ENCODE measurements around the gene COASY.

The COASY gene

GRCh38 chr17:42531455-42532354 is 30.2 kb upstream of the COASY start:
- Histone ChIP-seq H3K27me3 (ENCODE audit: low read length) (no peaks in the 10 kb centered on the region), H3K9ac (ENCODE audit: low read length) (peak overlapping the region; percentile 58)

GRCh38 chr17:42535155-42536047 is 26.5 kb upstream of the COASY start:
- Histone ChIP-seq H2AFZ (ENCODE audit: low read depth, low read length, severe bottlenecking) (peak overlapping the region; percentile 58), H3K27ac (ENCODE audit: low read depth, low read length) (peak overlapping the region; percentile 64)
- TF ChIP-seq CTCF (IDR thresholded peaks at IDR 0.05; ENCODE audit: insufficient read depth, low read length, poor library complexity, severe bottlenecking), result no peak
- TF ChIP-seq EZH2phosphoT487 (conservative IDR thresholded peaks at IDR 0.05; ENCODE audit: low read length), result no peak

More at GRCh38 chr17:42531455-42532354, 30.2 kb upstream of the COASY start:
- H3K79me2 ChIP-seq (ENCODE audit: insufficient read depth, low read length), result no peaks in the 10 kb centered on the region
- no peaks in the 10 kb centered on the region for H3K9me2 ChIP-seq (replicated peaks; ENCODE audit: insufficient read depth, low read length)
- H3F3A ChIP-seq (ENCODE audit: insufficient read depth), result peaks cover 37% of the 10 kb centered on the region
- H3K36me3 ChIP-seq (ENCODE audit: low read length), result no peaks in the 10 kb centered on the region
- H2AFZ ChIP-seq (ENCODE audit: low read depth, low read length, severe bottlenecking), result peak overlapping the region; percentile 92
- no peaks in the 10 kb centered on the region for H4K20me1 ChIP-seq (ENCODE audit: low read depth, low read length)
- H3K27ac ChIP-seq (ENCODE audit: low read depth, low read length), result peak overlapping the region; percentile 82
- H3K9me3 ChIP-seq (ENCODE audit: insufficient read depth, low read length), result no peaks in the 10 kb centered on the region
- peak overlapping the region; percentile 63 for H3K4me3 ChIP-seq (ENCODE audit: insufficient read depth, low read length, poor library complexity, severe bottlenecking)
- H3K4me2 ChIP-seq (ENCODE audit: low read depth, low read length, poor library complexity, severe bottlenecking), result peak overlapping the region; percentile 86
- no peak for TF ChIP-seq CTCF (IDR thresholded peaks at IDR 0.05; ENCODE audit: insufficient read depth, low read length, poor library complexity, severe bottlenecking)
- TF ChIP-seq EZH2phosphoT487 (conservative IDR thresholded peaks at IDR 0.05; ENCODE audit: low read length), result no peak

GRCh38 chr17:42536048-42536371 is 25.9 kb upstream of the COASY start, which contains the start of gene NAGLU:
Gene NAGLU (plus strand): TSS chr17:42536241. CDS start chr17:42536273, 32 bp downstream.
- H3F3A ChIP-seq (ENCODE audit: insufficient read depth), result peaks cover 26% of the 10 kb centered on the region
- H3K9ac ChIP-seq (ENCODE audit: low read length), result peak within 1 kb of the TSS; percentile 73
- H3K4me3 ChIP-seq (ENCODE audit: insufficient read depth, low read length, poor library complexity, severe bottlenecking), result peak within 1 kb of the TSS; percentile 72
- no peaks in the 10 kb centered on the region for H3K9me3 ChIP-seq (ENCODE audit: insufficient read depth, low read length)
- no peaks in the 10 kb centered on the region for H3K9me2 ChIP-seq (replicated peaks; ENCODE audit: insufficient read depth, low read length)
- peak within 1 kb of the TSS; percentile 58 for H2AFZ ChIP-seq (ENCODE audit: low read depth, low read length, severe bottlenecking)
- peaks cover 7% of the 10 kb centered on the region; the same call in 1 of the 2 replicates for H3K79me2 ChIP-seq (ENCODE audit: insufficient read depth, low read length)
- H4K20me1 ChIP-seq (ENCODE audit: low read depth, low read length), result no peaks in the 10 kb centered on the region
- peak within 1 kb of the TSS; percentile 98 for H3K4me2 ChIP-seq (ENCODE audit: low read depth, low read length, poor library complexity, severe bottlenecking)
- no peaks in the 10 kb centered on the region for H3K27me3 ChIP-seq (ENCODE audit: low read length)
- no peak for TF ChIP-seq EZH2phosphoT487 (conservative IDR thresholded peaks at IDR 0.05; ENCODE audit: low read length)
- TF ChIP-seq CTCF (IDR thresholded peaks at IDR 0.05; ENCODE audit: insufficient read depth, low read length, poor library complexity, severe bottlenecking), result no peak
- peak within 1 kb of the TSS; percentile 64 for H3K27ac ChIP-seq (ENCODE audit: low read depth, low read length)
- H3K36me3 ChIP-seq (ENCODE audit: low read length), result no peaks in the 10 kb centered on the region

More at GRCh38 chr17:42535155-42536047, 26.5 kb upstream of the COASY start:
- H3F3A ChIP-seq (ENCODE audit: insufficient read depth), result peaks cover 32% of the 10 kb centered on the region
- peak overlapping the region; percentile 98 for H3K4me2 ChIP-seq (ENCODE audit: low read depth, low read length, poor library complexity, severe bottlenecking)
- no peaks in the 10 kb centered on the region for H3K9me2 ChIP-seq (replicated peaks; ENCODE audit: insufficient read depth, low read length)
- H3K4me3 ChIP-seq (ENCODE audit: insufficient read depth, low read length, poor library complexity, severe bottlenecking), result peak overlapping the region; percentile 72
- H3K79me2 ChIP-seq (ENCODE audit: insufficient read depth, low read length), result peaks cover 7% of the 10 kb centered on the region; the same call in 1 of the 2 replicates
- no peaks in the 10 kb centered on the region for H4K20me1 ChIP-seq (ENCODE audit: low read depth, low read length)
- peak overlapping the region; percentile 73 for H3K9ac ChIP-seq (ENCODE audit: low read length)
- no peaks in the 10 kb centered on the region for H3K9me3 ChIP-seq (ENCODE audit: insufficient read depth, low read length)
- no peaks in the 10 kb centered on the region for H3K27me3 ChIP-seq (ENCODE audit: low read length)
- H3K36me3 ChIP-seq (ENCODE audit: low read length), result no peaks in the 10 kb centered on the region
